OCI-LY7 (cell line): ENCODE measurements around the gene SEC14L1. TPM values are rescaled to one million over a fixed set of nuclear protein-coding genes. Genes with fewer than 3 reads are reported as not detected.

ENCODE experiments used
- BruUV-seq: library from RNA; stranded (reverse); fragments of 400-500 nt; replicated peaks from 2 replicates; lab custom pipeline; 2021; lab: Mats Ljungman, UMichigan
- CTCF ChIA-PET: fragments of 300-600 bp; sonication (Branson Sonifier 250); formaldehyde crosslinking; loops from one replicate; lab custom pipeline; 2022; ENCODE audit warnings: antibody characterized with exemption; ENCODE audit not compliant: unreplicated experiment; lab: Charles Lee
- POLR2A ChIA-PET: fragments of 300-600 bp; sonication (Branson Sonifier 250); formaldehyde crosslinking; loops from one replicate; lab custom pipeline; 2022; ENCODE audit warnings: antibody characterized with exemption; lab: Charles Lee
- DNase-seq: peaks from one replicate; pipeline ENCODE4 v3.0.0-alpha.2; 2015; ENCODE audit warnings: low spot score
- H2AFZ ChIP-seq: fragments of 200-600 bp; sonication (generic), shearing (Covaris generic); 2 replicates; pipeline ENCODE4 v1.6.1; 2014; ENCODE audit warnings: mild to moderate bottlenecking, antibody characterized with exemption, low read length, moderate library complexity
- H3K27ac ChIP-seq: fragments of 200-600 bp; sonication (generic); 2 replicates; pipeline ENCODE4 v1.5.1; 2014; ENCODE audit warnings: mixed run types, low read depth, mild to moderate bottlenecking, moderate library complexity, low read length, inconsistent platforms; ENCODE audit not compliant: poor library complexity, severe bottlenecking
- H3K36me3 ChIP-seq: fragments of 200-600 bp; sonication (generic); 2 replicates; pipeline ENCODE4 v1.6.1; 2014; ENCODE audit warnings: mild to moderate bottlenecking, antibody characterized with exemption, low read length, moderate library complexity, mixed read lengths; ENCODE audit not compliant: insufficient read depth
- H3K4me1 ChIP-seq: fragments of 200-600 bp; sonication (generic); 2 replicates; pipeline ENCODE4 v1.5.1; 2014; ENCODE audit warnings: mild to moderate bottlenecking, low read length; ENCODE audit not compliant: insufficient read depth, poor library complexity, severe bottlenecking
- H3K4me2 ChIP-seq: fragments of 200-600 bp; sonication (generic); 2 replicates; pipeline ENCODE4 v1.6.1; 2014; ENCODE audit warnings: mild to moderate bottlenecking, low read length
- H3K4me3 ChIP-seq: fragments of 200-600 bp; sonication (generic); 2 replicates; pipeline ENCODE4 v1.5.1; 2014; ENCODE audit warnings: mild to moderate bottlenecking, low read depth, low read length; ENCODE audit not compliant: poor library complexity, severe bottlenecking
- H3K79me2 ChIP-seq: fragments of 200-600 bp; sonication (generic); 2 replicates; pipeline ENCODE4 v1.6.1; 2016; ENCODE audit warnings: low read depth, mild to moderate bottlenecking, low read length, moderate library complexity, mixed read lengths; ENCODE audit not compliant: insufficient read depth
- H3K9me2 ChIP-seq: fragments of 200-600 bp; sonication (generic); 2 replicates; pipeline ENCODE4 v1.6.1; 2016; ENCODE audit warnings: mild to moderate bottlenecking, low read length, mixed read lengths; ENCODE audit not compliant: insufficient read depth
- H3K9me3 ChIP-seq: fragments of 200-600 bp; sonication (generic); 2 replicates; pipeline ENCODE4 v1.6.1; 2014; ENCODE audit warnings: mild to moderate bottlenecking, mixed run types, low read length, mixed read lengths
- H4K20me1 ChIP-seq: fragments of 200-600 bp; sonication (generic); 2 replicates; pipeline ENCODE4 v1.6.1; 2014; ENCODE audit warnings: mild to moderate bottlenecking, antibody characterized with exemption, low read length, moderate library complexity, mixed read lengths; ENCODE audit not compliant: insufficient read depth
- EZH2phosphoT487 ChIP-seq: fragments of 200-600 bp; sonication (generic); IDR thresholded peaks from 2 replicates; pipeline ENCODE4 v1.6.1; 2018; ENCODE audit warnings: low read depth, borderline replicate concordance, mild to moderate bottlenecking, mixed run types, antibody characterized with exemption, low read length, moderate library complexity, mixed read lengths
- intact Hi-C: fragments of 100-400 bp; cut with micrococcal nuclease; formaldehyde crosslinking; loops from one replicate; pipeline ENCODE4 v1.10.0; 2022; ENCODE audit not compliant: unreplicated experiment
- total RNA-seq, 2 experiments: library from RNA; depleted of rRNA in 1 of 2; stranded (reverse); fragments of >200 nt in 1 of 2; shearing (Covaris generic) in 1 of 2; gene quantifications; 2 replicates each; pipeline ENCODE4 v1.2.3, GENCODE V29; 2014 to 2022
- TF ChIP-seq, protein P1 (sequence below): fragments of 200-600 bp; sonication (generic); conservative IDR thresholded peaks from 2 replicates; pipeline ENCODE4 v1.5.1; 2014; ENCODE audit warnings: mild to moderate bottlenecking, antibody characterized with exemption, low read length, moderate library complexity, mixed read lengths

Gene SEC14L1
- total RNA-seq, 2 experiments from 2014 or later, result 137 to 227 TPM

DNA sequence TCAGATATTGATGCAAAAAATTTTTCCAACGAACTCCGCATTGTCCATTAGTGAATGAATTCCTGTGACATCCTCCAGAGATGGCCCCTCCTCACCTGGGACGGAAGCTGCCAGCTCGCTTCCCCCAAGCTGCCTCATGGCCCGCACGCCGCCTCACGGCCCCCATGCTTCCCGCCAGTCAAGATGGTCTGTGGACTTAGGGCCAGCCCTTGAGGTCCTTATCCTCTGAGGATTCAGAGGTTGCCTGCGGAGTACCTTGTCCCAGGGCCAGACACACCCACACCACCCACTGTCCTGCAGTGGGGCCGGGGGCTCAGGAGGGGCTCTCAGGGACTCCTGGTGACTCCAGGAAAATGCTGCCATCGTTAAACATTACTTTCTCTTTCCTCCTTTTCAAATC is 73.6 kb downstream of the SEC14L1 start:
- DNase-seq, result no peak
- no TSS peak for BruUV-seq
- TF ChIP-seq EZH2phosphoT487, result no peak
- TF ChIP-seq, protein P1, sequence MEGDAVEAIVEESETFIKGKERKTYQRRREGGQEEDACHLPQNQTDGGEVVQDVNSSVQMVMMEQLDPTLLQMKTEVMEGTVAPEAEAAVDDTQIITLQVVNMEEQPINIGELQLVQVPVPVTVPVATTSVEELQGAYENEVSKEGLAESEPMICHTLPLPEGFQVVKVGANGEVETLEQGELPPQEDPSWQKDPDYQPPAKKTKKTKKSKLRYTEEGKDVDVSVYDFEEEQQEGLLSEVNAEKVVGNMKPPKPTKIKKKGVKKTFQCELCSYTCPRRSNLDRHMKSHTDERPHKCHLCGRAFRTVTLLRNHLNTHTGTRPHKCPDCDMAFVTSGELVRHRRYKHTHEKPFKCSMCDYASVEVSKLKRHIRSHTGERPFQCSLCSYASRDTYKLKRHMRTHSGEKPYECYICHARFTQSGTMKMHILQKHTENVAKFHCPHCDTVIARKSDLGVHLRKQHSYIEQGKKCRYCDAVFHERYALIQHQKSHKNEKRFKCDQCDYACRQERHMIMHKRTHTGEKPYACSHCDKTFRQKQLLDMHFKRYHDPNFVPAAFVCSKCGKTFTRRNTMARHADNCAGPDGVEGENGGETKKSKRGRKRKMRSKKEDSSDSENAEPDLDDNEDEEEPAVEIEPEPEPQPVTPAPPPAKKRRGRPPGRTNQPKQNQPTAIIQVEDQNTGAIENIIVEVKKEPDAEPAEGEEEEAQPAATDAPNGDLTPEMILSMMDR, result no peak
- Histone ChIP-seq H3K36me3 (peaks cover 93% of the 10 kb centered on the region), H3K9me3 (no peaks in the 10 kb centered on the region), H3K27ac (no peak overlapping the region), H3K4me2 (no peak overlapping the region), H3K9me2 (no peaks in the 10 kb centered on the region), H4K20me1 (no peaks in the 10 kb centered on the region; the same call in 1 of the 2 replicates), H3K4me3 (no peak overlapping the region), H3K79me2 (peaks cover 4% of the 10 kb centered on the region; the same call in 1 of the 2 replicates), H3K4me1 (peaks cover 51% of the 10 kb centered on the region), H2AFZ (no peak overlapping the region)
- POLR2A ChIA-PET, result interaction anchor here (1.0 kb wide), 1 partner anchor 69 kb away, joined by 3 read pairs; no protein-coding TSS in a partner anchor
- intact Hi-C loops, result no loop called here
- CTCF ChIA-PET, result no interaction called here

DNA sequence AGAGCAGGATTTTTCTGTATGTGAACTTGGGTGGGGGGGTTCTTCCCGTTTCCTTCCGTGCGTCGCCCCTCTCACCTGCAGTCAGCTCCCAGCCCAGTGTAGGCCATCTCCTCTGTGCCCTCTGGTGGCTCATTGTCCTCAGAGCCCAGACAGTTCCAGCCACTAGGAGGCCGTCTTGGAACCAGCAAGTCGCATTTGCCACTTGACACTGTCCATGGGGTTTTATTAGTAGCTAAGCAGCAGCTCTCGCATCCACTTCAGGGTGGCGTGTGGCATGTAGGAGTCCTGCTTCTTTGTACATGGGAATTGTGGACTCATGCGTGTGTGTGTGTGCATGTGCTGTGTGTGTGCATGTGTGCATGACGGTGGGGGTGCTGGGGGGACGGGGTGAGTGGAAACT is 74.0 kb downstream of the SEC14L1 start:
- CTCF ChIA-PET, result interaction anchor here (0.6 kb wide), 1 partner anchor 226 kb away, joined by 3 read pairs; no protein-coding TSS in a partner anchor
- Histone ChIP-seq H3K36me3 (peaks cover 89% of the 10 kb centered on the region), H3K9me3 (no peaks in the 10 kb centered on the region), H2AFZ (no peak overlapping the region), H3K79me2 (peaks cover 4% of the 10 kb centered on the region; the same call in 1 of the 2 replicates), H3K4me3 (no peak overlapping the region), H3K4me2 (no peak overlapping the region), H3K9me2 (no peaks in the 10 kb centered on the region), H3K27ac (no peak overlapping the region), H4K20me1 (no peaks in the 10 kb centered on the region; the same call in 1 of the 2 replicates), H3K4me1 (peaks cover 47% of the 10 kb centered on the region)
- DNase-seq, result peak; percentile 57
- intact Hi-C loops, result no loop called here
- POLR2A ChIA-PET, result interaction anchor here (0.6 to 1.0 kb wide), 2 partner anchors 46 to 69 kb away, joined by 3 read pairs; no protein-coding TSS in a partner anchor
- BruUV-seq, result no TSS peak
- TF ChIP-seq, protein P1, result peak; percentile 85
- TF ChIP-seq EZH2phosphoT487, result no peak

DNA sequence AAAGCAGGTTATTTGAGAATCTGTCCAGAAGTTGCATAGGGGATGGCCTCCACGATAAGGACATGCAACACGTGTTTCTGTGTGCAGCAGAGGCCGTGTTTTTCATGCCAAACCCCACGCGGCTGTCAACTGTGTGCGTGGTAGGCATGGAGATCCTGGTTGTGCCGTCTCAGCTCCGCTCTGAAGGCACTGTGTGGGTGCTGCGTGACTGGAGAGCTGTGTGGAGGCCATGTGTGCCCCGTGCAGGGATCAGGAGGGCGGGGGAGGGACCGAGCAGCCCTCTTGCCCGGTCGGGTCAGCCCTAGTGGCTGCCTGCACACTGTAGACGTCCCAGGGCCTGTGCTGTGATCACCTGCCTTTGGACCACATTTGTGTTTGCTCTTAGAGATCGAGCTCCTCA is 74.5 kb downstream of the SEC14L1 start:
- Histone ChIP-seq H3K9me2 (no peaks in the 10 kb centered on the region), H3K27ac (no peak overlapping the region), H3K79me2 (peaks cover 4% of the 10 kb centered on the region; the same call in 1 of the 2 replicates), H3K4me3 (no peak overlapping the region), H2AFZ (no peak overlapping the region), H3K36me3 (peaks cover 83% of the 10 kb centered on the region), H3K4me2 (no peak overlapping the region), H4K20me1 (no peaks in the 10 kb centered on the region; the same call in 1 of the 2 replicates), H3K4me1 (peaks cover 42% of the 10 kb centered on the region), H3K9me3 (no peaks in the 10 kb centered on the region)
- no peak for DNase-seq
- CTCF ChIA-PET, result interaction anchor here (0.6 kb wide), 1 partner anchor 227 kb away, joined by 3 read pairs; no protein-coding TSS in a partner anchor
- TF ChIP-seq EZH2phosphoT487, result no peak
- TF ChIP-seq, protein P1, result no peak
- intact Hi-C loops, result no loop called here
- POLR2A ChIA-PET, result interaction anchor here (0.6 to 1.0 kb wide), 2 partner anchors 47 to 70 kb away, joined by 3 read pairs; no protein-coding TSS in a partner anchor
- BruUV-seq, result TSS peak; percentile 65
